Right atrium auricular region (tissue), 2 donors: ENCODE results near the gene MBNL2. TPM values are rescaled to one million over a fixed set of nuclear protein-coding genes. Genes with fewer than 3 reads are reported as not detected.
A peak's percentile ranks its signal among the peaks of the same experiment; 100 is the strongest.

Source experiments
- DNase-seq: peaks from one replicate; pipeline ENCODE4 v3.0.0-alpha.2; 2019; ENCODE audit warnings: low spot score
- H3K27ac ChIP-seq, 2 donors: fragments of 200-600 bp; sonication (generic); 1 replicate in 1 of 2; 2 replicates in 1 of 2; pipeline ENCODE4 v1.5.1; 2016 to 2019
- H3K27me3 ChIP-seq, 2 donors: fragments of 200-600 bp; sonication (generic); one replicate each; pipeline versions ENCODE4 v1.5.1 to v1.6.0; 2017 to 2019
- H3K36me3 ChIP-seq: fragments of 200-600 bp; sonication (generic); one replicate; pipeline ENCODE4 v1.5.1; 2016
- H3K4me1 ChIP-seq, 2 donors: fragments of 200-600 bp; sonication (generic); one replicate each; pipeline versions ENCODE4 v1.5.1 to v1.6.0; 2017 to 2019
- H3K4me3 ChIP-seq, 2 donors: fragments of 200-600 bp; sonication (generic); 1 replicate in 1 of 2; 2 replicates in 1 of 2; pipeline ENCODE4 v1.5.1; 2017 to 2019; ENCODE audit warnings: mild to moderate bottlenecking in 1 of 2, moderate library complexity in 1 of 2
- H3K9me3 ChIP-seq, 2 donors: fragments of 200-600 bp; sonication (generic); one replicate each; pipeline ENCODE4 v1.5.1; 2019
- total RNA-seq, 2 donors: library from RNA; depleted of rRNA; stranded (reverse); fragments of >200 nt; gene quantifications; one replicate each; pipeline ENCODE4 v1.1.0, GENCODE V29; 2016
- TF ChIP-seq, protein P1 (sequence below), 2 donors: fragments of 200-600 bp; sonication (generic); IDR thresholded peaks; one replicate each; pipeline ENCODE4 v1.5.1; 2019; ENCODE audit warnings: antibody characterized with exemption in 2 of 2

Gene MBNL2
- total RNA-seq, 2 donors from 2014 or later = 62.0 to 81.6 TPM

GRCh38 chr13:97313551-97314260 lies 91.6 kb downstream of the MBNL2 start:
- TF ChIP-seq, protein P1, sequence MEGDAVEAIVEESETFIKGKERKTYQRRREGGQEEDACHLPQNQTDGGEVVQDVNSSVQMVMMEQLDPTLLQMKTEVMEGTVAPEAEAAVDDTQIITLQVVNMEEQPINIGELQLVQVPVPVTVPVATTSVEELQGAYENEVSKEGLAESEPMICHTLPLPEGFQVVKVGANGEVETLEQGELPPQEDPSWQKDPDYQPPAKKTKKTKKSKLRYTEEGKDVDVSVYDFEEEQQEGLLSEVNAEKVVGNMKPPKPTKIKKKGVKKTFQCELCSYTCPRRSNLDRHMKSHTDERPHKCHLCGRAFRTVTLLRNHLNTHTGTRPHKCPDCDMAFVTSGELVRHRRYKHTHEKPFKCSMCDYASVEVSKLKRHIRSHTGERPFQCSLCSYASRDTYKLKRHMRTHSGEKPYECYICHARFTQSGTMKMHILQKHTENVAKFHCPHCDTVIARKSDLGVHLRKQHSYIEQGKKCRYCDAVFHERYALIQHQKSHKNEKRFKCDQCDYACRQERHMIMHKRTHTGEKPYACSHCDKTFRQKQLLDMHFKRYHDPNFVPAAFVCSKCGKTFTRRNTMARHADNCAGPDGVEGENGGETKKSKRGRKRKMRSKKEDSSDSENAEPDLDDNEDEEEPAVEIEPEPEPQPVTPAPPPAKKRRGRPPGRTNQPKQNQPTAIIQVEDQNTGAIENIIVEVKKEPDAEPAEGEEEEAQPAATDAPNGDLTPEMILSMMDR (IDR thresholded peaks at IDR 0.05) = no peak
- Histone ChIP-seq H3K36me3 (no peaks in the 10 kb centered on the region), H3K4me1 (peaks cover 0 to 44% of the 10 kb centered on the region in 2 donors), H3K27ac (no peak overlapping the region), H3K27me3 (no peaks in the 10 kb centered on the region), H3K4me3 (no peak overlapping the region), H3K9me3 (no peaks in the 10 kb centered on the region)
- no peak for DNase-seq

- Histone ChIP-seq H3K4me3 (no peak overlapping the region), H3K9me3 (no peaks in the 10 kb centered on the region), H3K4me1 (peaks cover 0 to 59% of the 10 kb centered on the region in 2 donors), H3K27ac (no peak overlapping the region), H3K36me3 (no peaks in the 10 kb centered on the region), H3K27me3 (no peaks in the 10 kb centered on the region)
- TF ChIP-seq, protein P1 (IDR thresholded peaks at IDR 0.05) = no peak
- DNase-seq = no peak
Observed at GRCh38 chr13:97316390-97316789, 94.3 kb downstream of the MBNL2 start.

DNA sequence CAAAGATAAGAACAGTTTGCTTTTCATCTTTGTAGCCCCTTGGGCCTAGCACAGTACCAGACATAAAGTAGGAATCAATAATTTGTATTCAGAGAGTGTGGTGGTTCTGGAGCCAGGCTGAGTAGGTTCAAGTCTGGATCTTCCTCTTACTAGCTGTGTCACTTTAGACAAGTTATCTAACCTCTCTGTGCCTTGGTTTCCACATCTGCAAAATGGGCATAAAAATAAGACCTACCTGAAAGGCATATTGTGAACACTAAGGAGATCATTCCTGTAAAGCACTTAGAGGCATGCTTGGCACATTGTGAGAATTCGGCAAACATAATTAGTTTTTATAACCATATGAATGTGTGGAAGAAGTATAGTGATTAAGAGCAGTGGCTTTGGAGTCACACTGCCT lies 95.8 kb downstream of the MBNL2 start:
- H3K4me1 ChIP-seq = peaks cover 0 to 74% of the 10 kb centered on the region in 2 donors

DNA sequence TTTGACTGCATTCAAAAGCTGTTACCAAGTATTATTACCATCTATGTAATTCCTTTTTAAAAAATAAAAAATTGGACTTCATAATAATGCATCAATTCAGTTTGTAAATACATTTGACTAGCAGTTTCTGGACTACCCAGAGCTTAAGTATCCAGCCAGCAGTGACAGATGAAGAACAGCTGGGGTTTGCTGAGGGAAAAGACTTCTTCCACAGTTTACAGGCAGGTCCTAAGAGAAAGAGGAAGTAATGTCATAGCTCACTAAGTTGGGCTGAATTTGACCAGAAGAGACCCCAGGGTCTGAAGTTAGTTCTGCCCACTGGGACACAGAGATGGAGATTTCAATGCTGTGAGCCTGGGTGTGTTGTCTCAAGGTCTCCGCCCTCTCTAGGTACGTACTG lies 96.4 kb downstream of the MBNL2 start:
- TF ChIP-seq, protein P1 (IDR thresholded peaks at IDR 0.05) = no peak

More for the DNA sequence above, 95.8 kb downstream of the MBNL2 start:
- no peaks in the 10 kb centered on the region for H3K9me3 ChIP-seq
- TF ChIP-seq, protein P1 (IDR thresholded peaks at IDR 0.05) = no peak
- no peaks in the 10 kb centered on the region for H3K36me3 ChIP-seq
- no peak overlapping the region for H3K27ac ChIP-seq
- H3K4me3 ChIP-seq = no peak overlapping the region
- no peak for DNase-seq
- no peaks in the 10 kb centered on the region for H3K27me3 ChIP-seq

GRCh38 chr13:97319113-97319720 lies 97.1 kb downstream of the MBNL2 start:
- H3K27me3 ChIP-seq = no peaks in the 10 kb centered on the region
- no peak overlapping the region for H3K4me3 ChIP-seq
- TF ChIP-seq, protein P1 (IDR thresholded peaks at IDR 0.05) = no peak
- H3K27ac ChIP-seq = peak overlapping the region; percentile 40 to 41
- H3K36me3 ChIP-seq = no peaks in the 10 kb centered on the region
- peak; percentile 69 for DNase-seq
- peaks cover 0 to 69% of the 10 kb centered on the region in 2 donors for H3K4me1 ChIP-seq
- no peaks in the 10 kb centered on the region for H3K9me3 ChIP-seq

More for the DNA sequence above, 96.4 kb downstream of the MBNL2 start:
- H3K36me3 ChIP-seq = no peaks in the 10 kb centered on the region
- H3K27me3 ChIP-seq = no peaks in the 10 kb centered on the region
- no peak overlapping the region for H3K4me3 ChIP-seq
- peaks cover 0 to 75% of the 10 kb centered on the region in 2 donors for H3K4me1 ChIP-seq
- no peaks in the 10 kb centered on the region for H3K9me3 ChIP-seq
- peak overlapping the region; percentile 40 to 41 for H3K27ac ChIP-seq
- DNase-seq = no peak
